DOHH2 (cell line): ENCODE data around the gene TMEM253.

Experiments
- H3F3A ChIP-seq: fragments of 200-600 bp; sonication (generic), shearing (Covaris generic); 2 replicates; pipeline ENCODE4 v1.6.0; 2016; ENCODE audit warnings: antibody characterized with exemption, mild to moderate bottlenecking; ENCODE audit not compliant: control insufficient read depth, insufficient read depth
- H3K27ac ChIP-seq: fragments of 200-600 bp; sonication (generic); 2 replicates; pipeline ENCODE4 v1.5.1; 2014; ENCODE audit warnings: low read depth, mild to moderate bottlenecking, low read length, moderate library complexity
- H3K27me3 ChIP-seq: fragments of 200-600 bp; sonication (generic); 2 replicates; pipeline ENCODE4 v1.6.1; 2014; ENCODE audit warnings: mild to moderate bottlenecking, low read length, mixed read lengths; ENCODE audit not compliant: control insufficient read depth
- H3K36me3 ChIP-seq: fragments of 200-600 bp; sonication (generic); 2 replicates; pipeline ENCODE4 v1.6.1; 2014; ENCODE audit warnings: mild to moderate bottlenecking, low read length, moderate library complexity, mixed read lengths; ENCODE audit not compliant: control insufficient read depth
- H3K4me1 ChIP-seq: fragments of 200-600 bp; sonication (generic); 2 replicates; pipeline ENCODE4 v1.6.1; 2014; ENCODE audit warnings: mild to moderate bottlenecking, low read length, mixed read lengths; ENCODE audit not compliant: control insufficient read depth
- H3K4me2 ChIP-seq: fragments of 200-600 bp; sonication (generic); 2 replicates; pipeline ENCODE4 v1.6.0; 2014; ENCODE audit warnings: mild to moderate bottlenecking, low read length, moderate library complexity
- H3K4me3 ChIP-seq: fragments of 200-600 bp; sonication (generic); 2 replicates; pipeline ENCODE4 v1.5.1; 2014; ENCODE audit warnings: mild to moderate bottlenecking, low read length, mixed read lengths
- H3K79me2 ChIP-seq: fragments of 200-600 bp; sonication (generic); 2 replicates; pipeline ENCODE4 v1.6.1; 2014; ENCODE audit warnings: mild to moderate bottlenecking, low read length, mixed read lengths; ENCODE audit not compliant: control insufficient read depth
- H3K9me2 ChIP-seq: fragments of 200-600 bp; sonication (generic); replicated peaks from 2 replicates; pipeline ENCODE4 v1.6.1; 2014; ENCODE audit warnings: mild to moderate bottlenecking, low read length, mixed read lengths; ENCODE audit not compliant: control insufficient read depth
- H3K9me3 ChIP-seq: fragments of 200-600 bp; sonication (generic); 2 replicates; pipeline ENCODE4 v1.6.1; 2014; ENCODE audit warnings: antibody characterized with exemption, low read length, mixed read lengths; ENCODE audit not compliant: control insufficient read depth, insufficient read depth
- H4K20me1 ChIP-seq: fragments of 200-600 bp; sonication (generic); 2 replicates; pipeline ENCODE4 v1.6.0; 2014; ENCODE audit warnings: low read depth, mild to moderate bottlenecking, antibody characterized with exemption, low read length, moderate library complexity; ENCODE audit not compliant: control insufficient read depth, insufficient read depth
- CTCF ChIP-seq: fragments of 200-600 bp; sonication (generic); IDR thresholded peaks from one replicate; pipeline ENCODE4 v1.5.1; 2014; ENCODE audit warnings: antibody characterized with exemption, mild to moderate bottlenecking, low read depth, low read length; ENCODE audit not compliant: poor library complexity, severe bottlenecking
- EZH2phosphoT487 ChIP-seq: fragments of 200-600 bp; sonication (generic); IDR thresholded peaks from 2 replicates; pipeline ENCODE4 v1.6.1; 2017; ENCODE audit warnings: borderline replicate concordance, mild to moderate bottlenecking, antibody characterized with exemption, low read length, moderate library complexity, mixed read lengths

Gene TMEM253

DNA sequence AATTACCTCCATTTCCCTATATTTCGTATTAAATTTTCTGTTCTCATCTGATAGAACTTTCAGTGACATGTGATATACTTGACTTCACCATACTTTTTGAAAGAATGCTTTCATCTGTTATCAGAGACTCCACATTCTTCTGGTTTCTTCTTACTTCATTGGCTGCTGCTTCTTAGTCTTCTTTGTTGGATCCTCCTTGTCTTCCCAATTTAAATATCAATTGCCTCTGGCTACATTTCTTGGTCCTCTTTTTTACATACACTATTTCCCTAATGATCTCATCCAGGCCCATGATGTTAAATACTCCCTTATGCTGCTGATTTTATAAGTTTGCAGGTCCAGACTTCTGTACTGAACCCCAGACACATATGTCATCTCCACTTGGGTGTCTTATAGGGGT, 33.0 kb downstream of the TMEM253 start:
- no peak overlapping the region for H3K4me2 ChIP-seq
- H3K79me2 ChIP-seq = no peaks in the 10 kb centered on the region
- no peaks in the 10 kb centered on the region for H3K9me3 ChIP-seq
- TF ChIP-seq EZH2phosphoT487 = no peak
- no peak for TF ChIP-seq CTCF
- no peak overlapping the region for H3K27ac ChIP-seq
- peaks cover 10% of the 10 kb centered on the region for H3K27me3 ChIP-seq
- no peaks in the 10 kb centered on the region for H3K9me2 ChIP-seq
- H3F3A ChIP-seq = no peaks in the 10 kb centered on the region
- no peaks in the 10 kb centered on the region for H3K4me1 ChIP-seq
- no peak overlapping the region for H3K4me3 ChIP-seq
- H3K36me3 ChIP-seq = no peaks in the 10 kb centered on the region
- H4K20me1 ChIP-seq = no peaks in the 10 kb centered on the region

- H3K9me2 ChIP-seq = no peaks in the 10 kb centered on the region
- H3K27me3 ChIP-seq = peaks cover 10% of the 10 kb centered on the region
- no peak overlapping the region for H3K4me3 ChIP-seq
- no peaks in the 10 kb centered on the region for H3F3A ChIP-seq
- no peak for TF ChIP-seq EZH2phosphoT487
- TF ChIP-seq CTCF = peak; percentile 69
- H3K79me2 ChIP-seq = no peaks in the 10 kb centered on the region
- no peaks in the 10 kb centered on the region for H3K9me3 ChIP-seq
- no peaks in the 10 kb centered on the region for H3K36me3 ChIP-seq
- no peaks in the 10 kb centered on the region for H4K20me1 ChIP-seq
- H3K4me1 ChIP-seq = no peaks in the 10 kb centered on the region
- H3K27ac ChIP-seq = no peak overlapping the region
- H3K4me2 ChIP-seq = no peak overlapping the region
Measured at GRCh38 chr14:21136024-21136423, 35.2 kb downstream of the TMEM253 start.

GRCh38 chr14:21142357-21142756, 41.5 kb downstream of the TMEM253 start:
- Histone ChIP-seq H3K36me3 (no peaks in the 10 kb centered on the region), H3K4me3 (no peak overlapping the region), H3K27ac (no peak overlapping the region), H3K4me1 (no peaks in the 10 kb centered on the region), H3K27me3 (no peaks in the 10 kb centered on the region), H3K9me3 (0 out of 2 replicates have a peak, but pooled peaks cover 6% of the 10 kb centered on the region), H3K79me2 (no peaks in the 10 kb centered on the region), H3K9me2 (no peaks in the 10 kb centered on the region), H3K4me2 (no peak overlapping the region), H3F3A (no peaks in the 10 kb centered on the region), H4K20me1 (no peaks in the 10 kb centered on the region)
- TF ChIP-seq EZH2phosphoT487 = no peak

- H3K36me3 ChIP-seq = no peaks in the 10 kb centered on the region
- H4K20me1 ChIP-seq = no peaks in the 10 kb centered on the region
- H3K9me2 ChIP-seq = no peaks in the 10 kb centered on the region
- TF ChIP-seq EZH2phosphoT487 (no peak), CTCF (no peak)
- H3F3A ChIP-seq = no peaks in the 10 kb centered on the region
- no peaks in the 10 kb centered on the region for H3K79me2 ChIP-seq
- no peak overlapping the region for H3K4me3 ChIP-seq
- no peak overlapping the region for H3K4me2 ChIP-seq
- H3K4me1 ChIP-seq = no peaks in the 10 kb centered on the region
- H3K27ac ChIP-seq = no peak overlapping the region
- peaks cover 8% of the 10 kb centered on the region; the same call in 1 of the 2 replicates for H3K27me3 ChIP-seq
- H3K9me3 ChIP-seq = 0 out of 2 replicates have a peak, but pooled peaks cover 6% of the 10 kb centered on the region
Measured at GRCh38 chr14:21145437-21145836, 44.6 kb downstream of the TMEM253 start.
